GM12878 (cell line): ENCODE data around the gene LTA. TPM values are rescaled to one million over a fixed set of nuclear protein-coding genes. Genes with fewer than 3 reads are reported as not detected.

ENCODE experiments used
- ATAC-seq: fragments of 200-7000 bp; cut with Tn5 transposase; 3 replicates; pipeline ENCODE4 v1.9.1; 2020; ENCODE audit warnings: mild to moderate bottlenecking, moderate library complexity
- BruUV-seq: library from RNA; stranded (reverse); fragments of 400-500 nt; replicated peaks from 2 replicates; lab custom pipeline; 2021; lab: Mats Ljungman, UMichigan
- CTCF ChIA-PET: fragments of 300-600 bp; sonication (Branson Sonifier 250); formaldehyde crosslinking; extraction: SDS; loops from one replicate; lab custom pipeline; 2021; ENCODE audit warnings: inconsistent platforms; lab: Yijun Ruan, JAX
- POLR2A ChIA-PET: fragments of 350-600 bp; formaldehyde crosslinking; extraction: SDS; loops from one replicate; lab custom pipeline; 2021; ENCODE audit warnings: inconsistent platforms; lab: Charles Lee
- RAD21 ChIA-PET: fragments of 300-600 bp; sonication (Branson Sonifier 250); formaldehyde crosslinking; loops from one replicate; lab custom pipeline; 2023; ENCODE audit warnings: antibody characterized with exemption; ENCODE audit not compliant: unreplicated experiment; lab: Charles Lee
- SMC1A ChIA-PET: fragments of 300-600 bp; sonication (Branson Sonifier 250); formaldehyde crosslinking; loops from one replicate; lab custom pipeline; 2023; ENCODE audit not compliant: unreplicated experiment, uncharacterized antibody; lab: Charles Lee
- DNase-seq: peaks from one replicate; pipeline ENCODE4 v3.0.0-alpha.2; 2011; ENCODE audit warnings: low read depth, low spot score
- FAIRE-seq: peaks from 3 replicates; lab custom pipeline; 2011; peaks lifted over from hg19 to GRCh38; lab: Jason Lieb, UNC
- H2AFZ ChIP-seq: 2 replicates; pipeline ENCODE4 v1.6.0; 2011; ENCODE audit warnings: low read depth, low read length, control low read depth; ENCODE audit not compliant: control insufficient read depth
- H3K27ac ChIP-seq: 2 replicates; pipeline ENCODE4 v1.5.1; 2011; ENCODE audit warnings: control low read depth; ENCODE audit not compliant: control insufficient read depth, insufficient read depth
- H3K27me3 ChIP-seq, 2 experiments: replicated peaks in 1 of 2; 2 replicates each; pipeline versions ENCODE4 v1.6.0 to v1.6.1; 2011; ENCODE audit warnings: low read length in 1 of 2; ENCODE audit not compliant: control insufficient read depth in 2 of 2, insufficient read depth in 2 of 2
- H3K36me3 ChIP-seq, 2 experiments: 2 replicates each; pipeline ENCODE4 v1.5.1; 2011; ENCODE audit warnings: low read length in 1 of 2; ENCODE audit not compliant: control insufficient read depth in 2 of 2, insufficient read depth in 2 of 2
- H3K4me1 ChIP-seq: 2 replicates; pipeline ENCODE4 v1.6.1; 2011; ENCODE audit warnings: mild to moderate bottlenecking, low read length, moderate library complexity, mixed read lengths; ENCODE audit not compliant: control insufficient read depth, insufficient read depth
- H3K4me2 ChIP-seq: 2 replicates; pipeline ENCODE4 v1.6.0; 2011; ENCODE audit warnings: control low read depth; ENCODE audit not compliant: control insufficient read depth, insufficient read depth
- H3K4me3 ChIP-seq: fragments of 200-600 bp; sonication (generic); 2 replicates; pipeline ENCODE4 v1.5.1; 2016
- H3K79me2 ChIP-seq: 2 replicates; pipeline ENCODE4 v1.6.0; 2011; ENCODE audit warnings: low read length; ENCODE audit not compliant: control insufficient read depth, insufficient read depth
- H3K9ac ChIP-seq: 2 replicates; pipeline ENCODE4 v1.8.0; 2011; ENCODE audit warnings: low read length, control low read depth, mixed read lengths; ENCODE audit not compliant: control insufficient read depth, insufficient read depth
- H3K9me3 ChIP-seq: replicated peaks from 3 replicates; pipeline ENCODE4 v1.5.1; 2011; ENCODE audit warnings: mild to moderate bottlenecking, low read length; ENCODE audit not compliant: control insufficient read depth, insufficient read depth
- H4K20me1 ChIP-seq: 2 replicates; pipeline ENCODE4 v1.6.0; 2011; ENCODE audit not compliant: control insufficient read depth, insufficient read depth
- BRCA1 ChIP-seq: IDR thresholded peaks from 2 replicates; pipeline ENCODE4 v1.6.1; 2011; ENCODE audit warnings: low read depth, low read length, improper control_type of control experiment
- ETV6 ChIP-seq, 2 experiments: fragments of 450-650 bp in 1 of 2; IDR thresholded peaks in 1 of 2; conservative IDR thresholded peaks in 1 of 2; 2 replicates each; pipeline ENCODE4 v1.6.1; 2014; ENCODE audit warnings: antibody characterized with exemption in 1 of 2, borderline replicate concordance in 1 of 2, low read depth in 1 of 2, mild to moderate bottlenecking in 1 of 2, moderate library complexity in 1 of 2
- IKZF1 ChIP-seq: fragments of 450-650 bp; conservative IDR thresholded peaks from 2 replicates; pipeline ENCODE4 v1.6.1; 2017; ENCODE audit warnings: antibody characterized with exemption, mild to moderate bottlenecking
- KLF5 ChIP-seq: fragments of 450-650 bp; IDR thresholded peaks from 2 replicates; pipeline ENCODE4 v1.6.1; 2014; ENCODE audit warnings: mild to moderate bottlenecking; ENCODE audit not compliant: partially characterized antibody
- NFYB ChIP-seq: IDR thresholded peaks from 2 replicates; pipeline ENCODE4 v1.6.1; 2011; ENCODE audit warnings: low read depth, mild to moderate bottlenecking, low read length, improper control_type of control experiment, moderate library complexity; ENCODE audit not compliant: insufficient read depth
- STAT1 ChIP-seq: fragments of 450-650 bp; conservative IDR thresholded peaks from 2 replicates; pipeline ENCODE4 v1.6.1; 2014; ENCODE audit warnings: antibody characterized with exemption, mild to moderate bottlenecking
- ZNF207 ChIP-seq: fragments of 450-650 bp; IDR thresholded peaks from 2 replicates; pipeline ENCODE4 v1.6.1; 2014; ENCODE audit warnings: antibody characterized with exemption, mild to moderate bottlenecking, borderline replicate concordance
- WGBS: methylation state at CpG from one replicate; pipeline ENCODE4 v1.1.6; 2016; ENCODE audit warnings: low lambda C conversion rate; ENCODE audit not compliant: insufficient replicate concordance, insufficient coverage; ENCODE audit errors: missing lambda C conversion rate; 5-methylcytosine and 5-hydroxymethylcytosine counted together
- in situ Hi-C: fragments of 300-500 bp; cut with MboI; formaldehyde crosslinking; loops from 9 replicates; pipeline ENCODE4 v1.14.3; 2018; ENCODE audit warnings: mixed read lengths
- intact Hi-C: fragments of 100-400 bp; cut with micrococcal nuclease; formaldehyde crosslinking; loops from one replicate; pipeline ENCODE4 v1.14.2; 2022; ENCODE audit not compliant: unreplicated experiment
- polyA plus RNA-seq, 11 experiments: library from polyadenylated mRNA; depleted of rRNA in 4 of 11; unstranded in 6 of 11; stranded (reverse) in 5 of 11; fragments of >200 nt; fragmentation: Nextera tagmentation in 4 of 11; fragmentation: Illumina TruSeq in 1 of 11; extraction: Ambion mirVana in 4 of 11; extraction: Trizol in 1 of 11; gene quantifications; 1 replicate in 1 of 11; 2 replicates in 10 of 11; pipeline versions ENCODE4 v1.2.1 to v1.2.3, GENCODE V29; 2011 to 2016; ENCODE audit warnings: inconsistent platforms in 2 of 11, missing spikeins in 2 of 11, low read depth in 1 of 11
- total RNA-seq, 4 experiments: library from RNA; depleted of rRNA in 3 of 4; stranded (reverse); fragments of >200 nt in 3 of 4; fragmentation: Illumina TruSeq in 1 of 4; extraction: Trizol in 1 of 4; gene quantifications; 2 replicates each; pipeline versions ENCODE4 v1.2.1 to v1.2.3, GENCODE V29; 2013 to 2021

The LTA gene
- total and polyA plus RNA-seq, 10 of the 15 experiments (the other 5 are each of a cell fraction or from before 2014, with no cell fraction given), result 27.5 to 100 (median 75.1) TPM

DNA sequence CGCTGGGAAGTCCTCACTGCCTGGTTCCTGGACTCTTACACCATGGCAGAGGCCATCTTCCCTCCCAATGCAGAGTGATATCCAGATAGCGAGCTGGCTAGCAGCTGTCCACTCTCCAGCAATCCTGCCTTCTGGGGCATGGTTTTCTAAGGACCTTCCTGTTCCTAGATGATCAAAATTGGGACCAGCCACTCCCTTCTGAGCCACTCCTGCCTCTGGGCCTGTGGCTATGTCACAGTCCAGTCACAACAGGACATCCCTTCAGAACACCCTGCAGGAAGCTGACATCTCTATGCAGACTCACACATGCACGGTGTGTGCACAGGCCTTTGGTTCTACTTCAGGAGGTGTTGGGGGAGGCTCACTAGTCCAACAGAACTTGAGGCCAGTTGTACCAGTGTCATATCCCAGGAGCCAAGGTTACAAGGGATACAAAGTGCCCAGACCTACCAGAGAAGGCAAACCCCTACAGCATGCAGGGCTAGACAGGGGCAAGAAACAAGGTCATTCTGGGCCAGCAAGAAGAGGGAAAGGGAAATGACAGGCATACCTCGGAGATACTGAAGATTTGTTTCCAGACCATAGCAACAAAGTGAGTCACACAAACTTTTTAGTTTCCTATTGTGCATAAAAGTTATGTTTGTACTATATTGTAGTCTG lies 46.0 kb upstream of the LTA start:
- DNase-seq (no peak), ATAC-seq (no peak), FAIRE-seq (no peak)
- WGBS, result 64% methylated on average over 4 of the region's 4 CpGs
- Histone ChIP-seq H3K27ac (no peak overlapping the region), H3K4me2 (no peak overlapping the region), H3K36me3 (peaks cover 0 to 7% of the 10 kb centered on the region in 2 experiments; a peak in 3 of 4 replicates), H3K4me3 (no peak overlapping the region), H3K4me1 (no peaks in the 10 kb centered on the region), H2AFZ (no peak overlapping the region), H3K9me3 (no peaks in the 10 kb centered on the region), H3K9ac (no peak overlapping the region), H4K20me1 (no peaks in the 10 kb centered on the region), H3K27me3 (no peaks in the 10 kb centered on the region), H3K79me2 (no peaks in the 10 kb centered on the region)
- ChIA-PET RAD21 (no interaction called here), CTCF (no interaction called here), SMC1A (no interaction called here), POLR2A (interaction anchor here (0.5 to 1.3 kb wide), 3 partner anchors 9 to 191 kb away, joined by 3 to 5 read pairs (median 4); no protein-coding TSS in a partner anchor)
- no peak for TF ChIP-seq IKZF1
- TF ChIP-seq ZNF207, result no peak
- TF ChIP-seq BRCA1, result no peak
- TF ChIP-seq NFYB, result no peak
- no peak for TF ChIP-seq STAT1
- TF ChIP-seq ETV6 (conservative IDR thresholded peaks at IDR 0.05 in 1 of 2, IDR thresholded peaks at IDR 0.05 in 1 of 2; ENCODE audit: borderline replicate concordance in 1 of 2, low read depth in 1 of 2), result no peak
- no peak for TF ChIP-seq KLF5
- no TSS peak for BruUV-seq
- in situ Hi-C loops, result no loop called here
- intact Hi-C loops, result no loop called here
